Esophagus muscularis mucosa (tissue), 4 donors: ENCODE measurements around the gene RAB11FIP2. TPM values are rescaled to one million over a fixed set of nuclear protein-coding genes. Genes with fewer than 3 reads are reported as not detected.

ENCODE experiments used
- DNase-seq: peaks from one replicate; pipeline ENCODE4 v3.0.0-alpha.2; 2017; ENCODE audit errors: extremely low spot score
- H3K27ac ChIP-seq, 4 donors: fragments of 200-600 bp; sonication (generic); replicated peaks in 1 of 4; 1 replicate in 3 of 4; 2 replicates in 1 of 4; pipeline ENCODE4 v1.5.1; 2016 to 2019; ENCODE audit warnings: mild to moderate bottlenecking in 1 of 4
- H3K27me3 ChIP-seq, 4 donors: fragments of 200-600 bp; sonication (generic); one replicate each; pipeline versions ENCODE4 v1.5.1 to v1.6.0; 2016 to 2019
- H3K36me3 ChIP-seq, 4 donors: fragments of 200-600 bp; sonication (generic); one replicate each; pipeline ENCODE4 v1.5.1; 2016 to 2019
- H3K4me1 ChIP-seq, 4 donors: fragments of 200-600 bp; sonication (generic); one replicate each; pipeline ENCODE4 v1.5.1; 2016 to 2019
- H3K4me3 ChIP-seq, 4 donors: fragments of 200-600 bp; sonication (generic); 1 replicate in 2 of 4; 2 replicates in 2 of 4; pipeline ENCODE4 v1.5.1; 2016 to 2019; ENCODE audit warnings: mild to moderate bottlenecking in 4 of 4, moderate library complexity in 1 of 4
- H3K9me3 ChIP-seq, 4 donors: fragments of 200-600 bp; sonication (generic); 1 replicate in 3 of 4; 2 replicates in 1 of 4; pipeline ENCODE4 v1.5.1; 2016 to 2019
- EP300 ChIP-seq: sonication (generic); formaldehyde crosslinking; IDR thresholded peaks from one replicate; pipeline ENCODE4 v1.6.1; 2017; ENCODE audit warnings: antibody characterized with exemption
- POLR2A ChIP-seq: fragments of 450-650 bp; IDR thresholded peaks from one replicate; pipeline ENCODE4 v1.6.1; 2017; ENCODE audit warnings: antibody characterized with exemption, moderate library complexity, mild to moderate bottlenecking, low read depth
- POLR2AphosphoS5 ChIP-seq, 2 donors: sonication (generic); formaldehyde crosslinking; IDR thresholded peaks; one replicate each; pipeline ENCODE4 v1.6.1; 2017; ENCODE audit warnings: antibody characterized with exemption in 2 of 2
- WGBS: methylation state at CpG from one replicate; pipeline ENCODE4 v1.1.5; 2018; 5-methylcytosine and 5-hydroxymethylcytosine counted together
- intact Hi-C: fragments of 100-400 bp; cut with DNase I; formaldehyde crosslinking; loops from one replicate; pipeline ENCODE4 v1.15.1; 2023
- total RNA-seq, 4 donors: library from RNA; depleted of rRNA; stranded (reverse); fragments of >200 nt; gene quantifications; one replicate each; pipeline versions ENCODE4 v1.1.0 to v1.2.1, GENCODE V29; 2016
- TF ChIP-seq, protein P1 (sequence below), 3 experiments: fragments of 200-600 bp in 2 of 3; fragments of 450-650 bp in 1 of 3; sonication (generic) in 2 of 3; IDR thresholded peaks; one replicate each; pipeline ENCODE4 v1.5.1; 2017 to 2019; ENCODE audit warnings: antibody characterized with exemption in 3 of 3, mild to moderate bottlenecking in 2 of 3, moderate library complexity in 1 of 3

The RAB11FIP2 gene
- total RNA-seq, 4 donors from 2014 or later = 34.8 to 46.5 (median 38.8) TPM

DNA sequence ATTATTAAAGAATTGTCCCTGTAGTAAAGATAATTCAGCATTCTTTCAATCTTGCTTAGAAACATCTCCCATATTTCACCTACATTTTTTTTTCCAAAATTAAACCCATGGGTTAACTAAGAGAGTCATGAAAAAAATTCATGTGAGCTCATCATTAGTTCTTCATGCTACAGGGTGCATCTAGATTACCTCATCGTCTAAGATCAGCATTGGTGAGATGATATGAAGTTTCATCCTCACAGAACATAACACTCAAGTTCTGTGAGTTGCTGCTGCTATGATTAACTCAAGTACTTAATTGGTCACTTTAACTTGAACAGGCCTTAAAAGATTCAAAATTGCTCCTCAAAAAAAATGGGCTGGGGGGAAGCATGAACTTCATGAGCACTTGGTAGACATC lies 50.0 kb downstream of the RAB11FIP2 start:
- Histone ChIP-seq H3K36me3 (peaks cover 0 to 13% (median 2%) of the 10 kb centered on the region in 4 donors), H3K9me3 (no peaks in the 10 kb centered on the region), H3K4me1 (no peaks in the 10 kb centered on the region), H3K4me3 (no peak overlapping the region), H3K27me3 (no peaks in the 10 kb centered on the region), H3K27ac (no peak overlapping the region)
- intact Hi-C loops = no loop called here
- DNase-seq = no peak
- TF ChIP-seq POLR2AphosphoS5 (IDR thresholded peaks at IDR 0.05) (no peak), EP300 (no peak), POLR2A (no peak)
- TF ChIP-seq, protein P1, sequence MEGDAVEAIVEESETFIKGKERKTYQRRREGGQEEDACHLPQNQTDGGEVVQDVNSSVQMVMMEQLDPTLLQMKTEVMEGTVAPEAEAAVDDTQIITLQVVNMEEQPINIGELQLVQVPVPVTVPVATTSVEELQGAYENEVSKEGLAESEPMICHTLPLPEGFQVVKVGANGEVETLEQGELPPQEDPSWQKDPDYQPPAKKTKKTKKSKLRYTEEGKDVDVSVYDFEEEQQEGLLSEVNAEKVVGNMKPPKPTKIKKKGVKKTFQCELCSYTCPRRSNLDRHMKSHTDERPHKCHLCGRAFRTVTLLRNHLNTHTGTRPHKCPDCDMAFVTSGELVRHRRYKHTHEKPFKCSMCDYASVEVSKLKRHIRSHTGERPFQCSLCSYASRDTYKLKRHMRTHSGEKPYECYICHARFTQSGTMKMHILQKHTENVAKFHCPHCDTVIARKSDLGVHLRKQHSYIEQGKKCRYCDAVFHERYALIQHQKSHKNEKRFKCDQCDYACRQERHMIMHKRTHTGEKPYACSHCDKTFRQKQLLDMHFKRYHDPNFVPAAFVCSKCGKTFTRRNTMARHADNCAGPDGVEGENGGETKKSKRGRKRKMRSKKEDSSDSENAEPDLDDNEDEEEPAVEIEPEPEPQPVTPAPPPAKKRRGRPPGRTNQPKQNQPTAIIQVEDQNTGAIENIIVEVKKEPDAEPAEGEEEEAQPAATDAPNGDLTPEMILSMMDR (IDR thresholded peaks at IDR 0.05) = no peak
- 95% methylated on average over 1 of the region's 1 CpG for WGBS

- 88% methylated on average over 2 of the region's 2 CpGs for WGBS
- Histone ChIP-seq H3K36me3 (peaks cover 0 to 11% (median 0%) of the 10 kb centered on the region in 4 donors), H3K27me3 (no peaks in the 10 kb centered on the region), H3K9me3 (no peaks in the 10 kb centered on the region), H3K4me1 (no peaks in the 10 kb centered on the region), H3K27ac (no peak overlapping the region), H3K4me3 (no peak overlapping the region)
- TF ChIP-seq, protein P1 (IDR thresholded peaks at IDR 0.05) = no peak
- TF ChIP-seq POLR2A (no peak), EP300 (no peak), POLR2AphosphoS5 (IDR thresholded peaks at IDR 0.05) (no peak)
- no peak for DNase-seq
- intact Hi-C loops = no loop called here
These were observed 52.0 kb downstream of the RAB11FIP2 start for GRCh38 chr10:117994771-117995170.

GRCh38 chr10:117993166-117993565 lies 53.6 kb downstream of the RAB11FIP2 start:
- Histone ChIP-seq H3K4me1 (no peaks in the 10 kb centered on the region), H3K4me3 (no peak overlapping the region), H3K9me3 (no peaks in the 10 kb centered on the region), H3K27ac (no peak overlapping the region), H3K36me3 (peaks cover 0 to 4% (median 0%) of the 10 kb centered on the region in 4 donors), H3K27me3 (no peaks in the 10 kb centered on the region)
- WGBS = 89% methylated on average over 4 of the region's 4 CpGs
- DNase-seq = no peak
- intact Hi-C loops = no loop called here
- TF ChIP-seq EP300 (no peak), POLR2AphosphoS5 (IDR thresholded peaks at IDR 0.05) (no peak), POLR2A (no peak)
- TF ChIP-seq, protein P1 (IDR thresholded peaks at IDR 0.05) = no peak

DNA sequence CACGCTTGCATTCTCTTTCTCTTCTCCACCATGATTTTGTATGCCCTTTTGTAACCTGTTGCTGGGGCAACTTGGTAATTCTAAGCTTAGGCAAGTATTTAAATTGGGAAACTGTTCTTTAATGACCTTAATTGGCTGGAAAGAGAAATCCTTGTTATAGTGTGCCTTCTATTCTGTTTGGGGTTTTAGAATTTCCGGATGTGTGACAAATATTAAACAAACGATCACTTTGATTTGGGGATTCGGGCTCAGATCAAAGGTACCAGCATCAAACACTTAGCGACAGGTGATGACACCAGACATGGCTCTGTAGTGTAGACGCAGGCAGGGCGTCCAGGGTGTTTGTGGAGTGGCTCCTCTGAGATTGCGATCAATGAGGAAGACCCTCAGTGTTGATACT lies 55.0 kb downstream of the RAB11FIP2 start:
- no peak overlapping the region for H3K27ac ChIP-seq
- DNase-seq = no peak
- no peak overlapping the region for H3K4me3 ChIP-seq
- no peak for TF ChIP-seq POLR2AphosphoS5 (IDR thresholded peaks at IDR 0.05)
- TF ChIP-seq POLR2A = no peak
- no peak for TF ChIP-seq EP300
- TF ChIP-seq, protein P1 (IDR thresholded peaks at IDR 0.05) = no peak
- H3K36me3 ChIP-seq = peaks cover 0 to under 1% (median 0%) of the 10 kb centered on the region in 4 donors
- no peaks in the 10 kb centered on the region for H3K9me3 ChIP-seq
- no peaks in the 10 kb centered on the region for H3K4me1 ChIP-seq
- WGBS = 89% methylated on average over 8 of the region's 8 CpGs
- no peaks in the 10 kb centered on the region for H3K27me3 ChIP-seq
- intact Hi-C loops = no loop called here

GRCh38 chr10:117989962-117990361 lies 56.8 kb downstream of the RAB11FIP2 start:
- DNase-seq = no peak
- no peak for TF ChIP-seq EP300
- no peak for TF ChIP-seq POLR2A
- TF ChIP-seq POLR2AphosphoS5 (IDR thresholded peaks at IDR 0.05) = no peak
- TF ChIP-seq, protein P1 (IDR thresholded peaks at IDR 0.05) = no peak
- WGBS = 91% methylated on average over 4 of the region's 4 CpGs
- Histone ChIP-seq H3K4me3 (no peak overlapping the region), H3K27ac (no peak overlapping the region), H3K27me3 (no peaks in the 10 kb centered on the region), H3K4me1 (no peaks in the 10 kb centered on the region), H3K9me3 (no peaks in the 10 kb centered on the region), H3K36me3 (no peaks in the 10 kb centered on the region)
- intact Hi-C loops = no loop called here
